HEK293 (cell line): Measurements from ENCODE around the gene SMIM32.

ENCODE experiments used
- AEBP2 ChIP-seq: fragments of 450-650 bp; formaldehyde crosslinking; IDR thresholded peaks from 2 replicates; pipeline ENCODE4 v1.5.1; 2016; ENCODE audit warnings: missing biosample characterization, missing genetic modification characterization, borderline replicate concordance
- ATF2 ChIP-seq: fragments of 450-650 bp; formaldehyde crosslinking; IDR thresholded peaks from 2 replicates; pipeline ENCODE4 v1.5.1; 2016; ENCODE audit warnings: missing biosample characterization, missing genetic modification characterization, low read depth
- ELK4 ChIP-seq: IDR thresholded peaks from 2 replicates; pipeline ENCODE4 v1.6.1; 2011; ENCODE audit warnings: mild to moderate bottlenecking, low read depth, low read length, borderline replicate concordance
- PATZ1 ChIP-seq: fragments of 450-650 bp; formaldehyde crosslinking; IDR thresholded peaks from 2 replicates; pipeline ENCODE4 v1.5.1; 2016; ENCODE audit warnings: missing biosample characterization, missing genetic modification characterization
- SP2 ChIP-seq: fragments of 450-650 bp; formaldehyde crosslinking; IDR thresholded peaks from 2 replicates; pipeline ENCODE4 v1.5.1; 2016; ENCODE audit warnings: missing biosample characterization, missing genetic modification characterization
- TCF7L2 ChIP-seq: IDR thresholded peaks from 2 replicates; pipeline ENCODE4 v1.6.1; 2011; ENCODE audit warnings: low read depth, mild to moderate bottlenecking, inconsistent platforms, low read length, moderate library complexity, borderline replicate concordance
- YY1 ChIP-seq: fragments of 450-650 bp; formaldehyde crosslinking; IDR thresholded peaks from 2 replicates; pipeline ENCODE4 v1.5.1; 2018; ENCODE audit warnings: missing biosample characterization, missing genetic modification characterization
- ZNF148 ChIP-seq: fragments of 450-650 bp; formaldehyde crosslinking; IDR thresholded peaks from 2 replicates; pipeline ENCODE4 v1.5.0; 2017; ENCODE audit warnings: missing biosample characterization, missing genetic modification characterization, borderline replicate concordance
- ZNF175 ChIP-seq: fragments of 450-650 bp; formaldehyde crosslinking; IDR thresholded peaks from 2 replicates; pipeline ENCODE4 v1.5.1; 2016; ENCODE audit warnings: missing biosample characterization, missing genetic modification characterization
- ZNF24 ChIP-seq: fragments of 450-650 bp; formaldehyde crosslinking; IDR thresholded peaks from 2 replicates; pipeline ENCODE4 v1.5.1; 2016; ENCODE audit warnings: missing biosample characterization, missing genetic modification characterization
- ZNF354C ChIP-seq: fragments of 450-650 bp; formaldehyde crosslinking; IDR thresholded peaks from 2 replicates; pipeline ENCODE4 v1.5.1; 2016; ENCODE audit warnings: missing biosample characterization, missing genetic modification characterization, low read depth, borderline replicate concordance
- ZNF623 ChIP-seq: fragments of 450-650 bp; formaldehyde crosslinking; IDR thresholded peaks from 2 replicates; pipeline ENCODE4 v1.5.1; 2016; ENCODE audit warnings: missing biosample characterization, missing genetic modification characterization
- TF ChIP-seq, protein P1 (sequence below): fragments of 450-650 bp; formaldehyde crosslinking; IDR thresholded peaks from 2 replicates; pipeline ENCODE4 v1.5.1; 2016; ENCODE audit warnings: missing biosample characterization, missing genetic modification characterization
- TF ChIP-seq, protein P2 (sequence below): fragments of 450-650 bp; formaldehyde crosslinking; IDR thresholded peaks from 2 replicates; pipeline ENCODE4 v1.5.1; 2016; ENCODE audit warnings: missing biosample characterization, missing genetic modification characterization

- no peak for TF ChIP-seq ZNF175 (tag by site-specific recombination)
- no peak for TF ChIP-seq AEBP2
- TF ChIP-seq ZNF623: no peak
- TF ChIP-seq, protein P1, sequence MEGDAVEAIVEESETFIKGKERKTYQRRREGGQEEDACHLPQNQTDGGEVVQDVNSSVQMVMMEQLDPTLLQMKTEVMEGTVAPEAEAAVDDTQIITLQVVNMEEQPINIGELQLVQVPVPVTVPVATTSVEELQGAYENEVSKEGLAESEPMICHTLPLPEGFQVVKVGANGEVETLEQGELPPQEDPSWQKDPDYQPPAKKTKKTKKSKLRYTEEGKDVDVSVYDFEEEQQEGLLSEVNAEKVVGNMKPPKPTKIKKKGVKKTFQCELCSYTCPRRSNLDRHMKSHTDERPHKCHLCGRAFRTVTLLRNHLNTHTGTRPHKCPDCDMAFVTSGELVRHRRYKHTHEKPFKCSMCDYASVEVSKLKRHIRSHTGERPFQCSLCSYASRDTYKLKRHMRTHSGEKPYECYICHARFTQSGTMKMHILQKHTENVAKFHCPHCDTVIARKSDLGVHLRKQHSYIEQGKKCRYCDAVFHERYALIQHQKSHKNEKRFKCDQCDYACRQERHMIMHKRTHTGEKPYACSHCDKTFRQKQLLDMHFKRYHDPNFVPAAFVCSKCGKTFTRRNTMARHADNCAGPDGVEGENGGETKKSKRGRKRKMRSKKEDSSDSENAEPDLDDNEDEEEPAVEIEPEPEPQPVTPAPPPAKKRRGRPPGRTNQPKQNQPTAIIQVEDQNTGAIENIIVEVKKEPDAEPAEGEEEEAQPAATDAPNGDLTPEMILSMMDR (tag by site-specific recombination): no peak
- no peak for TF ChIP-seq PATZ1 (tag by site-specific recombination)
- no peak for TF ChIP-seq ZNF148 (tag by site-specific recombination)
- no peak for TF ChIP-seq ZNF24 (tag by site-specific recombination)
- no peak for TF ChIP-seq ZNF354C (tag by site-specific recombination)
- no peak for TF ChIP-seq SP2
- TF ChIP-seq TCF7L2: no peak
- no peak for TF ChIP-seq ATF2 (tag by site-specific recombination)
- no peak for TF ChIP-seq ELK4
- TF ChIP-seq, protein P2, sequence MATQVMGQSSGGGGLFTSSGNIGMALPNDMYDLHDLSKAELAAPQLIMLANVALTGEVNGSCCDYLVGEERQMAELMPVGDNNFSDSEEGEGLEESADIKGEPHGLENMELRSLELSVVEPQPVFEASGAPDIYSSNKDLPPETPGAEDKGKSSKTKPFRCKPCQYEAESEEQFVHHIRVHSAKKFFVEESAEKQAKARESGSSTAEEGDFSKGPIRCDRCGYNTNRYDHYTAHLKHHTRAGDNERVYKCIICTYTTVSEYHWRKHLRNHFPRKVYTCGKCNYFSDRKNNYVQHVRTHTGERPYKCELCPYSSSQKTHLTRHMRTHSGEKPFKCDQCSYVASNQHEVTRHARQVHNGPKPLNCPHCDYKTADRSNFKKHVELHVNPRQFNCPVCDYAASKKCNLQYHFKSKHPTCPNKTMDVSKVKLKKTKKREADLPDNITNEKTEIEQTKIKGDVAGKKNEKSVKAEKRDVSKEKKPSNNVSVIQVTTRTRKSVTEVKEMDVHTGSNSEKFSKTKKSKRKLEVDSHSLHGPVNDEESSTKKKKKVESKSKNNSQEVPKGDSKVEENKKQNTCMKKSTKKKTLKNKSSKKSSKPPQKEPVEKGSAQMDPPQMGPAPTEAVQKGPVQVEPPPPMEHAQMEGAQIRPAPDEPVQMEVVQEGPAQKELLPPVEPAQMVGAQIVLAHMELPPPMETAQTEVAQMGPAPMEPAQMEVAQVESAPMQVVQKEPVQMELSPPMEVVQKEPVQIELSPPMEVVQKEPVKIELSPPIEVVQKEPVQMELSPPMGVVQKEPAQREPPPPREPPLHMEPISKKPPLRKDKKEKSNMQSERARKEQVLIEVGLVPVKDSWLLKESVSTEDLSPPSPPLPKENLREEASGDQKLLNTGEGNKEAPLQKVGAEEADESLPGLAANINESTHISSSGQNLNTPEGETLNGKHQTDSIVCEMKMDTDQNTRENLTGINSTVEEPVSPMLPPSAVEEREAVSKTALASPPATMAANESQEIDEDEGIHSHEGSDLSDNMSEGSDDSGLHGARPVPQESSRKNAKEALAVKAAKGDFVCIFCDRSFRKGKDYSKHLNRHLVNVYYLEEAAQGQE: no peak
- no peak for TF ChIP-seq YY1 (tag by site-specific recombination)
Measured at GRCh38 chr5:136186796-136187195, 6.2 kb downstream of the SMIM32 start.
